Measurements from ENCODE around the gene NFYC. TPM values are rescaled to one million over a fixed set of nuclear protein-coding genes. Genes with fewer than 3 reads are reported as not detected.

Gene NFYC
- total RNA-seq, 1 donor: 24.2 TPM

DNA sequence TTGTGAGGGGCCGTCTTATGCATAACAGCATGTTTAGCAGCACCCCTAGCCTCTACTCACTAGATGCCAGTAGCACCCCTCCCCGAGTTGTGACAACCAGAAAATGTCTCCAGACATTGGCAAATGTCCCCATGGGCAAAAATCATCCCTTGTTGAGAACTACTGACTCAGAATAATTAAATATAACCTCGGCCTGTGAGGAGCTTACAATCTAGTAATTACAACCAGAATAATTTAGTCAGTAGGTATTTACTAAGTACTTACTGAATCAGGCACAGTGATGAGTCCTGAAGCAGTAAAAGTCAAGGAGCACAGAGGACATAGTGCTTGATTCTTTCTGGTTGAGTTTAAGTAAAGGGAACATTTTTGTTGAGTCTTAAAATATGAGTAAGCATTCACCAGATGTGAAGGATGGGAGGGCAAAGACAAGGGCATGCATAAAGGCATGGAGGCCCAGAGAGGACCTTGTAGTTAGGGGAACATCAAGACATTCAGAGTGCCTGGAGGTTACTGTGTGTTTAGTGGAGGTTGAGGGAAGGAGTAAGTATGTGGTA lies 48.0 kb downstream of the NFYC start:
- no peak for DNase-seq (ENCODE audit: insufficient read length, low spot score, missing footprints)
- Histone ChIP-seq H3K27ac (ENCODE audit: low read depth, low read length) (no peak overlapping the region), H4K20me1 (ENCODE audit: insufficient read depth, low read length) (peaks cover 5% of the 10 kb centered on the region)

DNA sequence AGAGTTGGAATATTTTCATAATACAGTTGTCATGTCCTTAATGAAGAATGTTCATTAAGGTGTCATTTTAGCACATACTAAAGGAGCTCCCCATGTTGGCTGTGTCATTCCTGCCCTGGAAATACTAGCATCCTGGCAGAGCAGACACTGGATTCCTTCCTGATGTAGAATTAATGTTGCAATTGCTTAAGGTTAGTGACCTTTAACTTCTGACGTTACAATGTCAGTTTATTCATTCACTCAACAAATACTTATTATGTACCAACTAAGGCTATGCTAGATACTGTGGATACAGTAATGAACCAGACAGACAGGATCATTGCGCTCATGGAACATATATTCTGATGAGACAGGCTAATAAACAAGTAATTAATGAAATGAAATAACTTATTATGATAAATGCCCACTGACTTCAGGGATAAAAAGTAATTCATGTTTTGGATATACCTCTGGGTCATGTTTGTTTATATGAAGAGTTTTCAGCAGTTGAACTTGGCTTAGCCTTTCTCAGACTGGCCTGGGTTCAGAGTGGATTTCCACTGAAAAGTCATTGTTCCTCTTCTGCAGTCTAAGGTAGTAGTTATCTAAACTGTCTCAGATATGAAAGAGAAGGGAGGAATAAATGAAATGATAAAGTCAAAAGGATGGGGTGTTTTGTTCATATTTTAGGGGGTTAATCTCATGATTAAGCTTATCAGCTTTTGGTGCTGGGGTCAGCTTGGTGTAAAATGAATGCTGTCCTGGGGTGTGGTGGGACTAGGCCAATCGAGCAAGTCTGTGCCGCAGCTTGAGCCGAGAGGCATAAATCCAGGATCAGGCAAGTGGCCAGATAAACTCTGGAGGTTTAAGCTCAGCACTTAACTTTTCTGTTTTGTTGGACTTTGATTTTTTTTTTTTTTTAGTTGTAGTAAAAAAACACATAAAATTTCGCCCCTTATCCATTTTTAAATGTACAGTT lies 48.8 kb downstream of the NFYC start:
- H3K27me3 ChIP-seq (ENCODE audit: insufficient read depth, low read length): no peaks in the 10 kb centered on the region
- no peak for TF ChIP-seq CTCF (IDR thresholded peaks at IDR 0.05; ENCODE audit: extremely low read depth, low read depth, low read length)
- no peak overlapping the region for H3K4me2 ChIP-seq (ENCODE audit: insufficient read depth, low read length)
- peaks cover 23% of the 10 kb centered on the region for H3K79me2 ChIP-seq (ENCODE audit: insufficient read depth, low read length)
- no peak overlapping the region for H3K27ac ChIP-seq (ENCODE audit: low read depth, low read length)
- peaks cover 5% of the 10 kb centered on the region for H3K4me1 ChIP-seq (ENCODE audit: insufficient read depth, low read length)
- peaks cover 32% of the 10 kb centered on the region for H3K36me3 ChIP-seq (ENCODE audit: insufficient read depth, low read length)
- H4K20me1 ChIP-seq (ENCODE audit: insufficient read depth, low read length): peaks cover 6% of the 10 kb centered on the region
- no peaks in the 10 kb centered on the region for H3K9me3 ChIP-seq (ENCODE audit: low read depth, low read length)
- no peak overlapping the region for H3K4me3 ChIP-seq (ENCODE audit: insufficient read depth, low read length)
- no peak overlapping the region for H2AFZ ChIP-seq (ENCODE audit: low read length)
- DNase-seq (ENCODE audit: insufficient read length, low spot score, missing footprints): no peak

More for the DNA sequence above, 48.0 kb downstream of the NFYC start:
- peaks cover 30% of the 10 kb centered on the region for H3K79me2 ChIP-seq (ENCODE audit: insufficient read depth, low read length)
- no peak overlapping the region for H3K4me2 ChIP-seq (ENCODE audit: insufficient read depth, low read length)
- TF ChIP-seq CTCF (IDR thresholded peaks at IDR 0.05; ENCODE audit: extremely low read depth, low read depth, low read length): no peak
- H3K27me3 ChIP-seq (ENCODE audit: insufficient read depth, low read length): no peaks in the 10 kb centered on the region
- H3K4me1 ChIP-seq (ENCODE audit: insufficient read depth, low read length): no peaks in the 10 kb centered on the region
- peaks cover 32% of the 10 kb centered on the region for H3K36me3 ChIP-seq (ENCODE audit: insufficient read depth, low read length)
- no peak overlapping the region for H2AFZ ChIP-seq (ENCODE audit: low read length)
- no peak overlapping the region for H3K4me3 ChIP-seq (ENCODE audit: insufficient read depth, low read length)
- no peaks in the 10 kb centered on the region for H3K9me3 ChIP-seq (ENCODE audit: low read depth, low read length)

DNA sequence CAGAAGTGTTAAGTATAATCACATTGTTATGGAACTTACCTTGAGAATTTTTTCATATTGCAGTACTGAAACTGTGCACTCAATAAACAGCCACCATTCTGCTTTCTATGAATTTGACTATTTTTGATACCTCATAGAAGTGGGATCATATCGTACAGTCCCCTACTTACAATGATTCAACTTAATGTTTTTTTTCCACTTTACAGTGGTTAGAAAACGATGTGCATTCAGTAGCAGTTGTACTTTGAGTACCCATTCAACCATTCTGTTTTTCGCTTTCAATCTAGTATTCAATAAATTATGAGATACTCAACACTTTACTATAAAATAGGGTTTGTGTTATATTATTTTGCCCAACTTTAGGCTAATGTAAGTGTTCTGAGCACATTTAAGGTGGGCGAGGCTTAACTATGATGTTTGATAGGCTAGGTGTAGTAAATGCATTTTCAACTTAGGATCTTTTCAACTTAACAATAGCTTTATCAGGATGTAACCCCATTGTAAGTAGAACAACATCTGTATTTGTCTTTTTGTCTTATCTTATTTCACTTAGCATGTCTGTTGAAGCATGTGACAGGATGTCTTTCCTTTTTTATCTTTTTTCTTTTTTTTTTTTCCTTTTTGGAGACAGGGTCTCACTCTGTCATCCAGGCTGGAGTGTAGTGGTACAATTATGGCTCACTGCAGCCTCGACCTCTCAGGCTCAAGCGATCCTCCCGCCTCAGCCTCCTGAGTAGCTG lies 49.7 kb downstream of the NFYC start:
- DNase-seq (ENCODE audit: insufficient read length, low spot score, missing footprints): no peak
- Histone ChIP-seq H4K20me1 (ENCODE audit: insufficient read depth, low read length) (peaks cover 3% of the 10 kb centered on the region), H3K9me3 (ENCODE audit: low read depth, low read length) (no peaks in the 10 kb centered on the region), H3K4me3 (ENCODE audit: insufficient read depth, low read length) (no peak overlapping the region), H3K27me3 (ENCODE audit: insufficient read depth, low read length) (no peaks in the 10 kb centered on the region), H2AFZ (ENCODE audit: low read length) (no peak overlapping the region), H3K27ac (ENCODE audit: low read depth, low read length) (no peak overlapping the region), H3K79me2 (ENCODE audit: insufficient read depth, low read length) (peaks cover 25% of the 10 kb centered on the region), H3K4me1 (ENCODE audit: insufficient read depth, low read length) (peaks cover 5% of the 10 kb centered on the region), H3K36me3 (ENCODE audit: insufficient read depth, low read length) (peaks cover 32% of the 10 kb centered on the region), H3K4me2 (ENCODE audit: insufficient read depth, low read length) (no peak overlapping the region)
- no peak for TF ChIP-seq CTCF (IDR thresholded peaks at IDR 0.05; ENCODE audit: extremely low read depth, low read depth, low read length)
